ENCODE data around the gene MND1.

The MND1 gene

DNA sequence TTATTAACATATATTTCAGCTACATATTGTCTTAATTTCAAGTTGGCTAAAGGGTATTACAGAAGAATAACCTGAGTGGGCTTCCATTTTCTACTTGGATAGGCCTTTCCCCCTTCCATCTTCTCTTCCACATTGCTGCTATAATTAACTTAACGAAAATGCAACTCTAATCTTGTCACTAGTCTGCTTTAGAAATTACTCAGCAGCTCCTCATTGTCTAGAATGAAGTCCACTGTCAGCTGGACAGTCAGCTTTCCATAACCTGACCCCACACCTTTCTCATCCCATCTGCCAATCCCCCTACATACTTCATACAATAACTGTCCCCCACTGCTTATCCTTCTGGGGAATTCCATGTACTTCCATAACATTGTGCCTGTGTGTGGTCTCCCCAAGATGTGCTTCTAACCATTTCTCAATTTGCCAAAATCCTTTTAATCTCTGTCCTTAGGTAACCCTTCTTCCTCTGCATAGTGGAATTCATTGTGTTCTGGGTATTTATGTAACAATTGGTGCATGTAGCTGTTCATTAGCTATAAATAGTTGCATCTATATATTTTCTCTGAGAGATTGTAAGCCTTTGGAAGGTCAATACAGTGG is 4.8 kb downstream of the MND1 start:
- TF ChIP-seq, protein P1, sequence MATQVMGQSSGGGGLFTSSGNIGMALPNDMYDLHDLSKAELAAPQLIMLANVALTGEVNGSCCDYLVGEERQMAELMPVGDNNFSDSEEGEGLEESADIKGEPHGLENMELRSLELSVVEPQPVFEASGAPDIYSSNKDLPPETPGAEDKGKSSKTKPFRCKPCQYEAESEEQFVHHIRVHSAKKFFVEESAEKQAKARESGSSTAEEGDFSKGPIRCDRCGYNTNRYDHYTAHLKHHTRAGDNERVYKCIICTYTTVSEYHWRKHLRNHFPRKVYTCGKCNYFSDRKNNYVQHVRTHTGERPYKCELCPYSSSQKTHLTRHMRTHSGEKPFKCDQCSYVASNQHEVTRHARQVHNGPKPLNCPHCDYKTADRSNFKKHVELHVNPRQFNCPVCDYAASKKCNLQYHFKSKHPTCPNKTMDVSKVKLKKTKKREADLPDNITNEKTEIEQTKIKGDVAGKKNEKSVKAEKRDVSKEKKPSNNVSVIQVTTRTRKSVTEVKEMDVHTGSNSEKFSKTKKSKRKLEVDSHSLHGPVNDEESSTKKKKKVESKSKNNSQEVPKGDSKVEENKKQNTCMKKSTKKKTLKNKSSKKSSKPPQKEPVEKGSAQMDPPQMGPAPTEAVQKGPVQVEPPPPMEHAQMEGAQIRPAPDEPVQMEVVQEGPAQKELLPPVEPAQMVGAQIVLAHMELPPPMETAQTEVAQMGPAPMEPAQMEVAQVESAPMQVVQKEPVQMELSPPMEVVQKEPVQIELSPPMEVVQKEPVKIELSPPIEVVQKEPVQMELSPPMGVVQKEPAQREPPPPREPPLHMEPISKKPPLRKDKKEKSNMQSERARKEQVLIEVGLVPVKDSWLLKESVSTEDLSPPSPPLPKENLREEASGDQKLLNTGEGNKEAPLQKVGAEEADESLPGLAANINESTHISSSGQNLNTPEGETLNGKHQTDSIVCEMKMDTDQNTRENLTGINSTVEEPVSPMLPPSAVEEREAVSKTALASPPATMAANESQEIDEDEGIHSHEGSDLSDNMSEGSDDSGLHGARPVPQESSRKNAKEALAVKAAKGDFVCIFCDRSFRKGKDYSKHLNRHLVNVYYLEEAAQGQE (IDR thresholded peaks at IDR 0.05; ENCODE audit: insufficient read depth in 1 of 2, low read depth in 2 of 2, low read length in 2 of 2) = no peak
- TF ChIP-seq POLR2AphosphoS5 (IDR thresholded peaks at IDR 0.05; ENCODE audit: low read depth, low read length) (no peak), FOXP2 (optimal IDR thresholded peaks at IDR 0.05; ENCODE audit: borderline replicate concordance, extremely low read depth, extremely low read length, insufficient read depth) (no peak)

DNA sequence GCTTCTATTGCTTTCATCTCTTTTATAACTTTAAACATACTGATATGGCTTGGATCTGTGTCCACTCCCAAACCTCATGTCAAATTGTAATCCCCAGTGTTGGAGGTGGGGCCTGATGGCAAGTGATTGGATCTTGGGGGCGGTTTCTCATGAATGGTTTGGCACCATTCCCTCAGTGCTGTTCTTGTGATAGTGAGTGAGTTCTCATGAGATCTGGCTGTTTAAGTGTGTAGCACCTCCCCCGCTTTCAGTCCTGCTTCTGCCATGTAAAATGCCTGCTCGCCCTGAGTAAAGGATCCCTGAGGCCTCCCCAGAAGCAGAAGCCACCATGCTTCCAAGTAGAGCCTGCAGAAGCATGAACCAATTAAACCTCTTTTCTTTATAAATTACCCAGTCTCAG is 17.7 kb downstream of the MND1 start:
- no peak for TF ChIP-seq TAF1 (IDR thresholded peaks at IDR 0.05; ENCODE audit: borderline replicate concordance, insufficient read depth, low read length)
- TF ChIP-seq SIN3A (IDR thresholded peaks at IDR 0.05; ENCODE audit: borderline replicate concordance, insufficient read depth, low read length) = no peak
- TF ChIP-seq POLR2AphosphoS5 (IDR thresholded peaks at IDR 0.05; ENCODE audit: low read depth, low read length) = no peak
- TF ChIP-seq, protein P1 (IDR thresholded peaks at IDR 0.05; ENCODE audit: insufficient read depth in 1 of 2, low read depth in 2 of 2, low read length in 2 of 2) = no peak
- TF ChIP-seq FOXP2 (optimal IDR thresholded peaks at IDR 0.05; ENCODE audit: borderline replicate concordance, extremely low read depth, extremely low read length, insufficient read depth) = no peak

DNA sequence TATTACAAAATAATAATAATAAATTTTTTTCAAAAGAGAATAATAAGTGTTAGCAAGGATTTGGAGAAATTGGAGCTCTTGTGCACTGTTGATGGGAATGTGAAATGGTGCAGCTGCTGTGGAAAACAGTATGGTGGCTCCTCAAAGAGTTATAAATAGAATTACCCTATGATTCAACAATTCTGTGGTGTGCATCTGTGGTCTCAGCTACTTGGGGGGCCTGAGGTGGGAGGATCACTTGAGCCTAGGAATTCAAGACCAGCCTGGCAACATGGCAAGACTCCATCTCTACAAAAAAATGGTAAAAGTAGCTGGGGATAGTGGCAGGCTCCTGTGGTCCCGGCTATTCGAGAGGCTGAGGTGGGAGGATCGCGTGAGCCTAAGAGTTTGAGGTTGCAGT is 19.6 kb downstream of the MND1 start:
- TF ChIP-seq, protein P1 (IDR thresholded peaks at IDR 0.05; ENCODE audit: insufficient read depth in 1 of 2, low read depth in 2 of 2, low read length in 2 of 2) = no peak
- TF ChIP-seq POLR2AphosphoS5 (IDR thresholded peaks at IDR 0.05; ENCODE audit: low read depth, low read length) = no peak
- TF ChIP-seq FOXP2 (optimal IDR thresholded peaks at IDR 0.05; ENCODE audit: borderline replicate concordance, extremely low read depth, extremely low read length, insufficient read depth) = no peak

DNA sequence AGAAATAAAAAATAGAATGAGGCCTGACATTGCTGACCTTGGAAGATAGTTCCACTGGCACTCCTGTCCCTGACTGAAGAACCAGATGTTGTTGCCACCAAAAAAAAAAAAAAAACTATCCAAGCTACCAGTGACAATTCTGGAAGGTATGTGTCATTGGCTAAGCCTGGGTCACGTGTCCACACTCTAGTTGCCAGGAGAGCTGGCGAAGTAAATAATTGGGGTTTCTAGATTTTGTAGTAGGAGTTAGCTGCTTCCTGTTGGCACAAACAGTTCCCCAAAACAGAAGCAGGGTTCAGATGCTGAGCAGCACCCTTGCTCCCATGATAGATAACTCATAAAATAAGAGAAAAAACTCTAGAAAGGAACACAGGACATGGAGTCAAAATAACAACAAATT is 20.5 kb downstream of the MND1 start:
- no peak for TF ChIP-seq SIN3A (IDR thresholded peaks at IDR 0.05; ENCODE audit: borderline replicate concordance, insufficient read depth, low read length)
- TF ChIP-seq, protein P1 (IDR thresholded peaks at IDR 0.05; ENCODE audit: insufficient read depth in 1 of 2, low read depth in 2 of 2, low read length in 2 of 2) = no peak
- TF ChIP-seq POLR2AphosphoS5 (IDR thresholded peaks at IDR 0.05; ENCODE audit: low read depth, low read length) = no peak
- TF ChIP-seq TAF1 (IDR thresholded peaks at IDR 0.05; ENCODE audit: borderline replicate concordance, insufficient read depth, low read length) = no peak
- no peak for TF ChIP-seq FOXP2 (optimal IDR thresholded peaks at IDR 0.05; ENCODE audit: borderline replicate concordance, extremely low read depth, extremely low read length, insufficient read depth)

DNA sequence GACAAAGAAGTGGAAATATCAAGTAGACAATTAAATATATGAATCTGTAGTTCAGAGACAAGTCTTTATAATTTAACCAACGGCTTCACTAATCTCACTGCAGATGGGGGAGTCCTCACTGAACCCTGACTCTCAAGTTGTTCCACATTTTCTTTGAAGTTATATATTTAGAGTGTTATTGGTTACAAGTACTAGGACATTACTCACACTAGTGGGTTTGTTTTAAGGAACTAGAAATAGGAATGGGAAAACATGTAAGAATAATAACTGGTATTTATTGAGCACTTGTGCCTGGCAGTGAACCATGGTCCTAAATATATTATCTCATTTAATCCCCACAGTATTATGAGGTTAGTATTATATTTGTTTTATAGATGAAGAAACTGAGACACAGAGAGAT is 22.0 kb downstream of the MND1 start:
- TF ChIP-seq POLR2AphosphoS5 (IDR thresholded peaks at IDR 0.05; ENCODE audit: low read depth, low read length) = no peak
- no peak for TF ChIP-seq TAF1 (IDR thresholded peaks at IDR 0.05; ENCODE audit: borderline replicate concordance, insufficient read depth, low read length)
- TF ChIP-seq, protein P1 (IDR thresholded peaks at IDR 0.05; ENCODE audit: insufficient read depth in 1 of 2, low read depth in 2 of 2, low read length in 2 of 2) = no peak
- no peak for TF ChIP-seq SIN3A (IDR thresholded peaks at IDR 0.05; ENCODE audit: borderline replicate concordance, insufficient read depth, low read length)
- no peak for TF ChIP-seq FOXP2 (optimal IDR thresholded peaks at IDR 0.05; ENCODE audit: borderline replicate concordance, extremely low read depth, extremely low read length, insufficient read depth)
